Keratinocyte (primary cell): ENCODE measurements around the gene STRIP1.

Source experiments
- EZH2 ChIP-seq: IDR thresholded peaks from one replicate; pipeline ENCODE4 v1.6.1; 2012; ENCODE audit warnings: inconsistent platforms, mild to moderate bottlenecking, low read length, moderate library complexity
- TF ChIP-seq, protein P1 (sequence below), 3 experiments: IDR thresholded peaks in 1 of 3; conservative IDR thresholded peaks in 1 of 3; optimal IDR thresholded peaks in 1 of 3; 2 replicates in 2 of 3; 3 replicates in 1 of 3; pipeline versions ENCODE3 to v1.5.1; 2011; ENCODE audit warnings: low read length in 3 of 3, mild to moderate bottlenecking in 3 of 3, moderate library complexity in 2 of 3, control low read depth in 1 of 3, inconsistent platforms in 1 of 3; ENCODE audit not compliant: insufficient read depth in 2 of 3; ENCODE audit errors: extremely low read depth in 1 of 3

DNA sequence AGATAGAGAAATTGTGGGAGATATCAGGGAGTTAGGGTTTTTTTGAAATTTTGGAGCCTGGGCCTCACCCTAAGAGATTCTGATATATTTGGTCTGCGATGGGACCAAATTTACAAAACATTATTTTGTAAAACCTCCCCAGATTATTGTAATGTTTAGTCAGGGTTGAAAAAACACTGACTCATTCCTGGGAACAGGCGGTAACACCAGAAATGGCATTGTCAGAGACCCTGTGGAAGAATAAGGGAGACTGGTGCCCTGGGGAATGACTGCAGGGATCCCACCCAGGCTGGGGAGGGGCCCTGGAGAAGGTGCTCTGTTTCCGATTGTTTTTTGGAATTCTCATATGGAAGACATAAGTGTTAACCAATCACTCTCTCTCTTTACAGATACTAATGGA lies 13.1 kb upstream of the STRIP1 start:
- TF ChIP-seq, protein P1, sequence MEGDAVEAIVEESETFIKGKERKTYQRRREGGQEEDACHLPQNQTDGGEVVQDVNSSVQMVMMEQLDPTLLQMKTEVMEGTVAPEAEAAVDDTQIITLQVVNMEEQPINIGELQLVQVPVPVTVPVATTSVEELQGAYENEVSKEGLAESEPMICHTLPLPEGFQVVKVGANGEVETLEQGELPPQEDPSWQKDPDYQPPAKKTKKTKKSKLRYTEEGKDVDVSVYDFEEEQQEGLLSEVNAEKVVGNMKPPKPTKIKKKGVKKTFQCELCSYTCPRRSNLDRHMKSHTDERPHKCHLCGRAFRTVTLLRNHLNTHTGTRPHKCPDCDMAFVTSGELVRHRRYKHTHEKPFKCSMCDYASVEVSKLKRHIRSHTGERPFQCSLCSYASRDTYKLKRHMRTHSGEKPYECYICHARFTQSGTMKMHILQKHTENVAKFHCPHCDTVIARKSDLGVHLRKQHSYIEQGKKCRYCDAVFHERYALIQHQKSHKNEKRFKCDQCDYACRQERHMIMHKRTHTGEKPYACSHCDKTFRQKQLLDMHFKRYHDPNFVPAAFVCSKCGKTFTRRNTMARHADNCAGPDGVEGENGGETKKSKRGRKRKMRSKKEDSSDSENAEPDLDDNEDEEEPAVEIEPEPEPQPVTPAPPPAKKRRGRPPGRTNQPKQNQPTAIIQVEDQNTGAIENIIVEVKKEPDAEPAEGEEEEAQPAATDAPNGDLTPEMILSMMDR (optimal IDR thresholded peaks at IDR 0.05 in 1 of 3, IDR thresholded peaks at IDR 0.05 in 1 of 3, conservative IDR thresholded peaks at IDR 0.05 in 1 of 3; ENCODE audit: extremely low read depth in 1 of 3, insufficient read depth in 2 of 3, low read length in 3 of 3): no peak
- TF ChIP-seq EZH2: no peak
